ENCODE data around the gene HSD17B12. TPM values are rescaled to one million over a fixed set of nuclear protein-coding genes. Genes with fewer than 3 reads are reported as not detected.

The HSD17B12 gene
- polyA plus RNA-seq, 3 donors: 13.3 to 35.5 (median 30.4) TPM

DNA sequence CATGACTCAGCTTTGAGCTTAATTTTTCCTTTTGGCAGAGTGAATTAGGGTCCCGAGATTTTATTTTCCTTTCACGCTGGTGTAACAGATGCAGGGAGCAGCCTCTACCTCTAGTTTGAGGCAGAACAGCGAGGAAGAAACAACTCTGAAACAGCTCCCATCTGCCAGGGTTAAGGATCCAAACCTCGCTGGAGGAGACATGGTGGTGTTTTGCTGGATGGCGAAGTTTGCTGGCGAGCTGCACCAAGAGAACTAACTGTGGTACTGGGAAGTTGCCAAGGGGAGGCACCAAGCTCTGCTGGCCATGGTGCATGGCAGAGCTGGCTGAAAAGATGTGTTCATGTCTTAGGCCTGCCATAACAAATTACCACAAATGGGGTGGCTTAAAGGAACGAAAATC is 192.5 kb downstream of the HSD17B12 start:
- no peak overlapping the region for H3K27ac ChIP-seq (ENCODE audit: low read depth in 1 of 2, low read length in 2 of 2)
- Mint-ChIP-seq H3K4me1 (peaks cover 20% of the 10 kb centered on the region), H3K4me3 (peak overlapping the region in 1 of 2 donors; percentile 11), H3K36me3 (no peaks in the 10 kb centered on the region), H3K27ac (no peak overlapping the region), H3K27me3 (ENCODE audit: low read depth in 3 of 3) (peaks cover 26 to 46% (median 32%) of the 10 kb centered on the region in 3 donors), H3K9me3 (peaks cover 0 to 10% (median 3%) of the 10 kb centered on the region in 7 donors)
- H3K4me1 ChIP-seq (ENCODE audit: control insufficient read depth in 1 of 2, insufficient read depth in 2 of 2, low read length in 2 of 2): peaks cover 20 to 21% of the 10 kb centered on the region in 2 donors
- TF ChIP-seq, protein P1, sequence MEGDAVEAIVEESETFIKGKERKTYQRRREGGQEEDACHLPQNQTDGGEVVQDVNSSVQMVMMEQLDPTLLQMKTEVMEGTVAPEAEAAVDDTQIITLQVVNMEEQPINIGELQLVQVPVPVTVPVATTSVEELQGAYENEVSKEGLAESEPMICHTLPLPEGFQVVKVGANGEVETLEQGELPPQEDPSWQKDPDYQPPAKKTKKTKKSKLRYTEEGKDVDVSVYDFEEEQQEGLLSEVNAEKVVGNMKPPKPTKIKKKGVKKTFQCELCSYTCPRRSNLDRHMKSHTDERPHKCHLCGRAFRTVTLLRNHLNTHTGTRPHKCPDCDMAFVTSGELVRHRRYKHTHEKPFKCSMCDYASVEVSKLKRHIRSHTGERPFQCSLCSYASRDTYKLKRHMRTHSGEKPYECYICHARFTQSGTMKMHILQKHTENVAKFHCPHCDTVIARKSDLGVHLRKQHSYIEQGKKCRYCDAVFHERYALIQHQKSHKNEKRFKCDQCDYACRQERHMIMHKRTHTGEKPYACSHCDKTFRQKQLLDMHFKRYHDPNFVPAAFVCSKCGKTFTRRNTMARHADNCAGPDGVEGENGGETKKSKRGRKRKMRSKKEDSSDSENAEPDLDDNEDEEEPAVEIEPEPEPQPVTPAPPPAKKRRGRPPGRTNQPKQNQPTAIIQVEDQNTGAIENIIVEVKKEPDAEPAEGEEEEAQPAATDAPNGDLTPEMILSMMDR (IDR thresholded peaks at IDR 0.05): no peak
- H3K27me3 ChIP-seq (ENCODE audit: control insufficient read depth in 2 of 2, insufficient read depth in 2 of 2, low read length in 2 of 2): peaks cover 13 to 34% of the 10 kb centered on the region in 2 donors
- intact Hi-C loops (cut with micrococcal nuclease): loop anchor here in 1 of 2 donors (10.0 kb wide), 1 partner anchor 508 kb away; no protein-coding TSS in a partner anchor
- DNase-seq: no peak
- no peaks in the 10 kb centered on the region for H4K20me1 ChIP-seq (ENCODE audit: insufficient read depth, low read length)
- no peak overlapping the region for H3K4me3 ChIP-seq (replicated peaks in 1 of 3; ENCODE audit: low read depth in 2 of 3, low read length in 3 of 3)
- H3K9me3 ChIP-seq (replicated peaks in 1 of 2; ENCODE audit: control insufficient read depth in 1 of 2, insufficient read depth in 1 of 2, low read length in 2 of 2): no peaks in the 10 kb centered on the region
- H3K9ac ChIP-seq (ENCODE audit: insufficient read depth, low read length, poor library complexity, severe bottlenecking): no peak overlapping the region
- H3K4me2 ChIP-seq (replicated peaks; ENCODE audit: extremely low read depth, low read length, poor library complexity, severe bottlenecking): no peak overlapping the region
- no peaks in the 10 kb centered on the region for H3K79me2 ChIP-seq (ENCODE audit: insufficient read depth, low read length)
- H3K36me3 ChIP-seq (replicated peaks in 1 of 2; ENCODE audit: control insufficient read depth in 1 of 2, insufficient read depth in 2 of 2, low read length in 2 of 2): no peaks in the 10 kb centered on the region
- 84% methylated on average over 5 of the region's 7 CpGs for WGBS (ENCODE audit: insufficient coverage)
- no peak overlapping the region for H2AFZ ChIP-seq (ENCODE audit: insufficient read depth, low read depth, low read length, poor library complexity, severe bottlenecking)

DNA sequence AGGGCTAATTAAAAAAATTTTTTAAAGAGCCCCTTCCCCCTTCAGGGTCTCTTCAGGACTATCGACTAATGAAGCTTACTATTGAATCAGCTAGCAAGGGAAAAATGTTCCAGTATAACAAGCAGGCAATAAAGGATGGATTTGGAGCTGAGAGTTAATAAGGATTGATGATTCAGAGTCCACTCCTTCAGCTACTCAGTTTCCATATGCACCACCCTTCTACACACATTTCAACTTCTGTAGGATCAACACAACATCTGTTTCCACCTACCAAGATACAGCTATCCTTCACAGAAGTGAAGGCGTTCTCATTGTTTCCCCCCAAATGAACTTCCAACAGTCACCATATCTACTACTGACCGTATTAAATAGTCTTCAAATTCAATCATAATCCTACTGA is 193.5 kb downstream of the HSD17B12 start:
- H3K9me3 Mint-ChIP-seq: peaks cover 0 to 13% (median 8%) of the 10 kb centered on the region in 7 donors
- peaks cover 23 to 44% of the 10 kb centered on the region in 2 donors for H3K27me3 ChIP-seq (ENCODE audit: control insufficient read depth in 2 of 2, insufficient read depth in 2 of 2, low read length in 2 of 2)
- peaks cover 10% of the 10 kb centered on the region in 2 donors for H3K4me1 ChIP-seq (ENCODE audit: control insufficient read depth in 1 of 2, insufficient read depth in 2 of 2, low read length in 2 of 2)
- H3K27ac ChIP-seq (ENCODE audit: low read depth in 1 of 2, low read length in 2 of 2): no peak overlapping the region
- no peak overlapping the region for H3K9ac ChIP-seq (ENCODE audit: insufficient read depth, low read length, poor library complexity, severe bottlenecking)
- intact Hi-C loops (cut with micrococcal nuclease): loop anchor here in 1 of 2 donors (10.0 kb wide), 1 partner anchor 509 kb away; no protein-coding TSS in a partner anchor
- WGBS (ENCODE audit: insufficient coverage): no CpG with 5 or more reads among the region's 3 CpGs
- H3K4me1 Mint-ChIP-seq: peaks cover 11% of the 10 kb centered on the region
- H3K79me2 ChIP-seq (ENCODE audit: insufficient read depth, low read length): no peaks in the 10 kb centered on the region
- no peak overlapping the region for H3K4me2 ChIP-seq (replicated peaks; ENCODE audit: extremely low read depth, low read length, poor library complexity, severe bottlenecking)
- H4K20me1 ChIP-seq (ENCODE audit: insufficient read depth, low read length): no peaks in the 10 kb centered on the region
- TF ChIP-seq, protein P1 (IDR thresholded peaks at IDR 0.05): no peak
- no peak overlapping the region for H3K27ac Mint-ChIP-seq
- H2AFZ ChIP-seq (ENCODE audit: insufficient read depth, low read depth, low read length, poor library complexity, severe bottlenecking): no peak overlapping the region
- H3K36me3 ChIP-seq (replicated peaks in 1 of 2; ENCODE audit: control insufficient read depth in 1 of 2, insufficient read depth in 2 of 2, low read length in 2 of 2): no peaks in the 10 kb centered on the region
- H3K36me3 Mint-ChIP-seq: no peaks in the 10 kb centered on the region
- H3K4me3 ChIP-seq (replicated peaks in 1 of 3; ENCODE audit: low read depth in 2 of 3, low read length in 3 of 3): no peak overlapping the region
- no peak overlapping the region for H3K4me3 Mint-ChIP-seq
- no peak for DNase-seq
- H3K9me3 ChIP-seq (replicated peaks in 1 of 2; ENCODE audit: control insufficient read depth in 1 of 2, insufficient read depth in 1 of 2, low read length in 2 of 2): no peaks in the 10 kb centered on the region
- peaks cover 34 to 52% (median 41%) of the 10 kb centered on the region in 3 donors for H3K27me3 Mint-ChIP-seq (ENCODE audit: low read depth in 3 of 3)
